HFF-Myc (cell line): ENCODE results near the gene EBF4.
"Not testable (repeated sequence)": the region's sequence is repeated elsewhere in the genome, so short reads cannot be mapped to it uniquely, and the experiment has no call there.

Experiments used
- DNase-seq: peaks from one replicate; pipeline ENCODE4 v3.0.0-alpha.2; 2011; ENCODE audit warnings: low read depth; ENCODE audit errors: extremely low read depth
- H3K4me3 ChIP-seq: replicated peaks from 2 replicates; pipeline ENCODE4 v1.5.1; 2011; ENCODE audit warnings: low read depth, mild to moderate bottlenecking, control low read depth, low read length
- TF ChIP-seq, protein P1 (sequence below): IDR thresholded peaks from 2 replicates; pipeline ENCODE4 v1.5.1; 2012; ENCODE audit warnings: mild to moderate bottlenecking, low read depth, low read length, control low read depth; ENCODE audit errors: missing control alignments

Gene EBF4

DNA sequence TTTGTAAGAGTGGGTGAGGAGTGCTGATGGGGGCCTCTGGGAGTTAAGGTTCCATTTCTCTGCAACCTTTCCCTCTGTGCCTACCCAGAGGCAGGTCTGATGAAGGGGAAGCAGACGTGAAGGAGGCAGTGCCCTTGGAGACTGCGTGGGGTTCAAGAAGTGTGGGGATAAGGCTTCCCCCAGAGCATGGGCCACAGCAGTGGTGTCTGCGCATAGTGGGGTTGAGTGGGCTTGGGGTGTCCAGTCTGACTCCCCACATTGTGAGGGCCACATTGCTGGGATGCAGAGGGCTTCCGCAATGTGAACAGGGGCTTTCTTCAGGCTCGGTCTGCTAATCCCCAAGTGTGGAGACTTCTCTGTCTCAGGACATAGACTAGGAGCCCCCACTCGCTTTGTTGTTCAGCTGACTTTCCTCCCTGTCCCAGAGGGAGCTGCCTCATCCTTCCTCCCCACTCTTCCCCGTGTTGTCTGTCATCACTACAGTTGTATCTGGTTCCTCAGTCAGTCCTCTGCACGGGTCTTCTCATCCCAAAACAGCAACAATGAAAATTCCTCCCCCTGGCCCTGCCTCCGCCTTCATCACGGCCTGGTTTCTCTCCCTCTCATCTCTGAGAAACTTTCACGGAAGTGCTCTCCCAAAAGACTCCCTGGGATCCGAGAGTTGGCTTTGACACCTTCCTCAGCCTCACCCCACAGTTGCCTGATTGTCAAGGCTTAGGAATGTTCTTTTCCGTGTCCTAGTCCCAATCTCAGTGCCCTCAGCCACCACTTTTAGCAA, 2.8 kb downstream of the EBF4 start:
- DNase-seq, result no peak
- TF ChIP-seq, protein P1, sequence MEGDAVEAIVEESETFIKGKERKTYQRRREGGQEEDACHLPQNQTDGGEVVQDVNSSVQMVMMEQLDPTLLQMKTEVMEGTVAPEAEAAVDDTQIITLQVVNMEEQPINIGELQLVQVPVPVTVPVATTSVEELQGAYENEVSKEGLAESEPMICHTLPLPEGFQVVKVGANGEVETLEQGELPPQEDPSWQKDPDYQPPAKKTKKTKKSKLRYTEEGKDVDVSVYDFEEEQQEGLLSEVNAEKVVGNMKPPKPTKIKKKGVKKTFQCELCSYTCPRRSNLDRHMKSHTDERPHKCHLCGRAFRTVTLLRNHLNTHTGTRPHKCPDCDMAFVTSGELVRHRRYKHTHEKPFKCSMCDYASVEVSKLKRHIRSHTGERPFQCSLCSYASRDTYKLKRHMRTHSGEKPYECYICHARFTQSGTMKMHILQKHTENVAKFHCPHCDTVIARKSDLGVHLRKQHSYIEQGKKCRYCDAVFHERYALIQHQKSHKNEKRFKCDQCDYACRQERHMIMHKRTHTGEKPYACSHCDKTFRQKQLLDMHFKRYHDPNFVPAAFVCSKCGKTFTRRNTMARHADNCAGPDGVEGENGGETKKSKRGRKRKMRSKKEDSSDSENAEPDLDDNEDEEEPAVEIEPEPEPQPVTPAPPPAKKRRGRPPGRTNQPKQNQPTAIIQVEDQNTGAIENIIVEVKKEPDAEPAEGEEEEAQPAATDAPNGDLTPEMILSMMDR, result no peak
- no peak overlapping the region for H3K4me3 ChIP-seq

DNA sequence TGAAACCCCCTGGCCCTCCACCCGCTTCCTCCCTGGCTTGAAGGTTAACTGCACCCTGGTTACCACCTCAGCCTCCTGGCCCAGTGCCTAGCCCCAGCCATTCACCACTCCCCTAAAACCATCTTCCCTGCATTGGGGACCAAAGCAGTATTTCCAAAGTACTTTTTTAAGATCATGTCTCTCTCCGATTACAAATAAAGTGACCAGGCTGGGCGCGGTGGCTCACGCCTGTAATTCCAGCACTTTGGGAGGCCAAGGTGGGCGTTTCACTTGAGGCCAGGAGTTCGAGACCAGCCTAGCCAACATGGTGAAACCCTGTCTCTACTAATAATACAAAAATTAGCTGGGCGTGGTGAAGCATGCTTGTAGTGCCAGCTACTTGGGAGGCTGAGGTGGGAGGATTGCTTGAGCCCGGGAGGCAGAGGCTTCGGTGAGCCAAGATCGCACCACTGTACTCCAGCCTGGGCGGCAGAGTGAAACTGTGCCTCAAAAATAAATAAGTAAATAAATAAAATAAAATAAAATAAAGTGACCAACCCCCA, 3.5 kb downstream of the EBF4 start:
- DNase-seq, H3K4me3 ChIP-seq: not testable (repeated sequence)

DNA sequence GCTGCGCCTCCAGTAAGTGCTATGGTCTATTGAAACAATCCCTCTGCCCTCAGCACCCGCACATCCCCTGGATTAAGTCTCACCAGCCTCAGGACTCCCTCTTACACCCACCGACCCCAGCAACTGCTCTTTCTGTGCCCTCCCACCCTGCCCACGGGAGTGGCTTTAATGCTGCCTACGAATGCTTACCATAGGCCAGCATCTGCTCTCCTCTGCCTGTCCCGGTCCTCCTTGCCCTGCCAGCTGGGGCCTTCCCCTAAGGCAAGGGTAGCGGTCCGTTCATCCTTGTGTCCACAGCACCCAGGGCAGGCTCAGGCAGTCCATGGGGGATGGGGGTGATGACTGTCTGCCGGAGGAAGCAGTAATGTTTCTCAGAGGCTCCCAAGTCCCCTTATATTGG, 4.1 kb downstream of the EBF4 start:
- no peak overlapping the region for H3K4me3 ChIP-seq
- TF ChIP-seq, protein P1, result no peak
- DNase-seq, result no peak

DNA sequence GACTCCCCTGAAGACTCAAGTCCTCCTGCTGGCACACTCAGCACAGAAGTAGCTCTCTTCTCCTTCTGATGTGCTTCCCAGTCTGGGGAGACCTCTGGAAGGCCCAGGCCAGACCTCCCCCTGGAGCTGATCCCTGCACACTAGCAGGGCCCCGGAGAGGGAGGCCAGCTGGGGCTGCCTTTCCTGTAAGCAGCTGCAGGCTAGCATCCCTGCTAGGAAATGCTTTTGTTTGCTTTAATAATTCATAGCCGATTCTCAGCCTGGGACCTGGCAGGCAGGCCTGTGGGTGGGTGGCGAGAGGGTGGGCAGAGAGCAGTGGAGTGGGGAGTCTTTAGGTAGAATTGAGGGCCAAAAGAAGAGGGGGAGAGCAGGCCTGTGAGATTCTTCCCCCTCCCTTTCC, 5.2 kb downstream of the EBF4 start:
- DNase-seq, result no peak
- H3K4me3 ChIP-seq, result no peak overlapping the region
- TF ChIP-seq, protein P1, result no peak

DNA sequence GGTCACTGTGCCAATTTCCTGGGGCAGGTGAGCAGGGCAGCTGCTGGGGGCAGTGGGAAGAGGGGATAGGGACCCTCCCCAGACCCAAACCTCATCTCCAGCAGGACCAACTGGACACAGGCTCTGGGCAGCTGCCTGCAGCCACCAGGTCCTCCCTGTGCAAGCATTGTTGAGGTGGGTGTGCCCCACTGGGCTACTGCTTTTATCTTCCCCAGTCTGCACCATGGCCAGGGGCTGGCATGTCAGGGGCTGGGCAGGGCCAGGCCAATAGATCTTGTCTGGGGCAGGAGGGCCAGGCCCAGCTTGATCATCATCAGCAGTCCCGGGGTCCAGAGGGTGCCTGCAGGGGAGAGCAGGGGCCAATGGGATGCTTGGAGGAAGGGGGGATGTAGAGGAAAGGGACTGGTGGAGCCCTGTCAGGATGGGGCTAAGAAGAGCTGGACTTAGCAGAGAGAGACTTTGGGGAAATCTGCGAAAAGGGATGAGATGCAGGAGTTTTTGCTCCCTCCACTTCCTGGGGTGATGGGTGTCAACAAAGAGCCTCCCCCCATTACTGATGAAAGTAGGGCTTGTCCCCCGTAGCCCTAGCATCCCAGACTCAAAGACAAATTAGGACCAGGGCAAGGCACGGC, 5.7 kb downstream of the EBF4 start:
- TF ChIP-seq, protein P1, result no peak

DNA sequence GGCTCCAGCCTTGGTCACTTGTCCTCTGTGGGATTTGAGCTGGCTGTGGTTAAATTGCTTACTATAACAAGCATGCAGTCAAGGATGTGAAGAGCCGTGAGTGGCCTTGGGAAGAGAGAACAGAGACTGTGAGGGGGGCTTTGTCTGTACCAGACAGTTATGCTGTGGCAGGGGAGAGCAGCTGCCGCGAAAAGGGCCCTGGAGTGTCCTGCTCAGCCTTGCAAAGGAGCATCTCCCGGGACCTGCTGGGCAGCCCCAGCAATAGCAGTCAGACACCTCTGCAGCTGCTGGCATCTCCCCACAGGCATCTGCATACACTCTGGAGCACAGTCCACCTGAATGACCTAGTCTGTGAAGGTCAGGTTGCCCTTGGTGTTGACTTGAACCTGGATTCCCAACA, 6.3 kb downstream of the EBF4 start:
- TF ChIP-seq, protein P1, result no peak
- H3K4me3 ChIP-seq, result no peak overlapping the region
- no peak for DNase-seq

More for the DNA sequence above, 5.7 kb downstream of the EBF4 start:
- no peak for DNase-seq
- no peak overlapping the region for H3K4me3 ChIP-seq

DNA sequence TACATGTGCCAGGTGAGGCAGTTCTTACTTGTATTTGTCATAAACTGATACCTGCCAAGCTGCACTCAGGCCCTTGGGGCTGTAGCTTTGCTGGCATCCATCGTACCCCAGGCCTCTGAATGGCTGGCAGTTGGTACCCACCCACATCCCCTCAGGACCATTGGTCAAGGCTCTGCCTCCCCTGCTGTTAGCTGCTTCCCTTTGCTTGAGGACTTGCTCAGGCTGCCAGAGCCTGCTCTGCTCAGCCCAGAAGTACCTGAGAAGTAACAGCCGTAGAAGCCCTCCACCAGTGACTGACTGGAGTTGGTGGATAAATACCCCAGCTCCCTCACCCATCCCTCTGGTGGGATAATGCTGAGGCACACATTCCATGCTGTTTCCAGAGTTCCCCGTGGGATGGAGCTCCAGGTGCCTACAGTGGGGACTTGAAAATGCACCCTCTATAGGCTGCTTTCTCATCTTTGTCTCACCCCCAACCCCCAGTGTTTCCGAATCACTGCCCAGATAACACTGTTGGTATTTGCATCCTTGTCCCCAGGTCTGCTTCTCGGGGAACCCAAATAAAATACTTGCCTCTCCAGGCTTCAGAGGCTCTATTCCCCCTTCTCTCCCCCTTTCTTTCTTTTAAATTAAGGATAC, 7.3 kb downstream of the EBF4 start:
- no peak for DNase-seq
- H3K4me3 ChIP-seq, result no peak overlapping the region
- TF ChIP-seq, protein P1, result no peak
